Measurements from ENCODE around the gene TNRC6A. TPM values are rescaled to one million over a fixed set of nuclear protein-coding genes. Genes with fewer than 3 reads are reported as not detected.

The TNRC6A gene
- total and polyA plus RNA-seq, 2 of the 13 experiments (the other 11 are each of a cell fraction or from before 2014, with no cell fraction given), result 30.9 to 43.6 TPM

- TF ChIP-seq ZBTB39 (CRISPR knock-in tag; IDR thresholded peaks at IDR 0.05) (no peak), MAFG (CRISPR knock-in tag; IDR thresholded peaks at IDR 0.05) (peak; percentile 90), POGZ (CRISPR knock-in tag; IDR thresholded peaks at IDR 0.05) (0 out of 2 replicates have a peak, but pooled peaks have one; percentile 33), SUZ12 (IDR thresholded peaks at IDR 0.05; ENCODE audit: low read depth, low read length) (no peak), RFX3 (CRISPR knock-in tag; IDR thresholded peaks at IDR 0.05) (no peak), ATF3 (CRISPR knock-in tag; IDR thresholded peaks at IDR 0.05) (0 out of 2 replicates have a peak, but pooled peaks have one; percentile 40), GATAD2A (CRISPR knock-in tag; IDR thresholded peaks at IDR 0.05) (peak; percentile 77; the same call in 1 of the 2 replicates), STAG1 (CRISPR knock-in tag; IDR thresholded peaks at IDR 0.05) (peak; percentile 16; the same call in 1 of the 2 replicates), MAFF (IDR thresholded peaks at IDR 0.05; ENCODE audit: low read depth, low read length) (peak; percentile 89), GFI1 (CRISPR knock-in tag; IDR thresholded peaks at IDR 0.05; ENCODE audit: borderline replicate concordance) (peak; percentile 42; the same call in 1 of the 2 replicates), HOXA7 (CRISPR knock-in tag; IDR thresholded peaks at IDR 0.05) (no peak), HMG20A (CRISPR knock-in tag; IDR thresholded peaks at IDR 0.05; ENCODE audit: borderline replicate concordance) (peak; percentile 53; the same call in 1 of the 2 replicates), FIP1L1 (IDR thresholded peaks at IDR 0.05; ENCODE audit: borderline replicate concordance, insufficient read depth, low read depth, low read length) (no peak), ZMYM3 (CRISPR knock-in tag; IDR thresholded peaks at IDR 0.05) (0 out of 2 replicates have a peak, but pooled peaks have one; percentile 21), RBFOX2 (IDR thresholded peaks at IDR 0.05; ENCODE audit: low read depth, low read length) (0 out of 2 replicates have a peak, but pooled peaks have one; percentile 18), SMAD3 (CRISPR knock-in tag; IDR thresholded peaks at IDR 0.05) (0 out of 2 replicates have a peak, but pooled peaks have one; percentile 15), MLX (CRISPR knock-in tag; IDR thresholded peaks at IDR 0.05) (0 out of 2 replicates have a peak, but pooled peaks have one; percentile 15), ARID4A (CRISPR knock-in tag; IDR thresholded peaks at IDR 0.05; ENCODE audit: borderline replicate concordance) (peak; percentile 46; the same call in 1 of the 2 replicates), ZBTB38 (CRISPR knock-in tag; IDR thresholded peaks at IDR 0.05) (0 out of 2 replicates have a peak, but pooled peaks have one; percentile 15), PHF21A (CRISPR knock-in tag; IDR thresholded peaks at IDR 0.05) (0 out of 2 replicates have a peak, but pooled peaks have one; percentile 39), FOXA3 (CRISPR knock-in tag; IDR thresholded peaks at IDR 0.05) (peak; percentile 64), ZSCAN21 (CRISPR knock-in tag; IDR thresholded peaks at IDR 0.05; ENCODE audit: borderline replicate concordance) (0 out of 2 replicates have a peak, but pooled peaks have one; percentile 43)
These were observed 109.3 kb downstream of the TNRC6A start (continued) for GRCh38 chr16:24838554-24839266.
